ENCODE measurements around the gene SMARCA2.

GRCh38 chr9:2191609-2191972 is 176.4 kb downstream of the SMARCA2 start:
- no peak for TF ChIP-seq CTCF (IDR thresholded peaks at IDR 0.05; ENCODE audit: insufficient read depth, low read length, poor library complexity, severe bottlenecking)
- no peak for TF ChIP-seq EZH2phosphoT487 (conservative IDR thresholded peaks at IDR 0.05; ENCODE audit: low read length)

All from SU-DHL-6 (cell line).